Transverse colon (tissue), 4 donors: ENCODE data around the gene PROSER3. TPM values are rescaled to one million over a fixed set of nuclear protein-coding genes. Genes with fewer than 3 reads are reported as not detected.

Experiments used
- DNase-seq: peaks from one replicate; pipeline ENCODE4 v3.0.0-alpha.2; 2019
- H3K27ac ChIP-seq, 4 donors: fragments of 200-600 bp; sonication (generic); 2 replicates each; pipeline ENCODE4 v1.5.1; 2016 to 2018; ENCODE audit warnings: inconsistent platforms in 4 of 4
- H3K27me3 ChIP-seq: fragments of 200-600 bp; sonication (generic); 2 replicates; pipeline ENCODE4 v1.5.1; 2017; ENCODE audit warnings: inconsistent platforms
- H3K36me3 ChIP-seq, 4 donors: fragments of 200-600 bp; sonication (generic); 2 replicates each; pipeline ENCODE4 v1.5.1; 2017 to 2019; ENCODE audit warnings: inconsistent platforms in 4 of 4
- H3K4me1 ChIP-seq, 4 donors: fragments of 200-600 bp; sonication (generic); 2 replicates each; pipeline ENCODE4 v1.5.1; 2017 to 2020; ENCODE audit warnings: inconsistent platforms in 4 of 4
- H3K4me3 ChIP-seq, 4 donors: fragments of 200-600 bp; sonication (generic); 1 replicate in 1 of 4; 2 replicates in 3 of 4; pipeline versions ENCODE4 v1.5.1 to v1.6.1; 2017 to 2019; ENCODE audit warnings: inconsistent platforms in 4 of 4
- H3K9me3 ChIP-seq, 2 donors: fragments of 200-600 bp; sonication (generic); 2 replicates each; pipeline ENCODE4 v1.5.1; 2017 to 2019; ENCODE audit warnings: inconsistent platforms in 2 of 2
- EP300 ChIP-seq: sonication (generic); formaldehyde crosslinking; IDR thresholded peaks from one replicate; pipeline ENCODE4 v1.6.1; 2017; ENCODE audit warnings: antibody characterized with exemption, low read depth
- POLR2A ChIP-seq: fragments of 450-650 bp; IDR thresholded peaks from one replicate; pipeline ENCODE4 v1.6.1; 2016; ENCODE audit warnings: antibody characterized with exemption, mild to moderate bottlenecking, moderate library complexity
- POLR2AphosphoS5 ChIP-seq, 3 donors: sonication (generic); formaldehyde crosslinking; IDR thresholded peaks; one replicate each; pipeline ENCODE4 v1.6.1; 2016; ENCODE audit warnings: antibody characterized with exemption in 3 of 3
- WGBS, 2 donors: methylation state at CpG; one replicate each; pipeline ENCODE4 v1.1.5; 2018; ENCODE audit warnings: low coverage in 1 of 2; 5-methylcytosine and 5-hydroxymethylcytosine counted together
- in situ Hi-C, 4 donors: fragments of 200-750 bp; cut with MboI; loops; one replicate each; pipeline versions ENCODE4 v1.15.0 to v1.15.1; 2017; ENCODE audit warnings: low sequenced_read_pairs in 3 of 4, low pct_ligation_motif_present in 1 of 4, low pct_unique_long_range_greater_than_20kb in 1 of 4
- intact Hi-C: fragments of 100-400 bp; cut with DNase I; formaldehyde crosslinking; loops from one replicate; pipeline ENCODE4 v1.15.1; 2023; ENCODE audit warnings: low total_unique reads
- total RNA-seq, 4 donors: library from RNA; depleted of rRNA; stranded (reverse); fragments of >200 nt; gene quantifications; one replicate each; pipeline ENCODE4 v1.1.0, GENCODE V29; 2016
- TF ChIP-seq, protein P1 (sequence below), 5 experiments: fragments of 200-600 bp in 3 of 5; fragments of 450-650 bp in 2 of 5; sonication (generic) in 3 of 5; IDR thresholded peaks; 1 replicate in 2 of 5; 2 replicates in 3 of 5; pipeline ENCODE4 v1.5.1; 2016 to 2017; ENCODE audit warnings: antibody characterized with exemption in 5 of 5, inconsistent platforms in 3 of 5, mild to moderate bottlenecking in 2 of 5, moderate library complexity in 1 of 5

Gene PROSER3
- total RNA-seq, 4 donors from 2014 or later, result 9.2 to 42.8 (median 24.6) TPM

DNA sequence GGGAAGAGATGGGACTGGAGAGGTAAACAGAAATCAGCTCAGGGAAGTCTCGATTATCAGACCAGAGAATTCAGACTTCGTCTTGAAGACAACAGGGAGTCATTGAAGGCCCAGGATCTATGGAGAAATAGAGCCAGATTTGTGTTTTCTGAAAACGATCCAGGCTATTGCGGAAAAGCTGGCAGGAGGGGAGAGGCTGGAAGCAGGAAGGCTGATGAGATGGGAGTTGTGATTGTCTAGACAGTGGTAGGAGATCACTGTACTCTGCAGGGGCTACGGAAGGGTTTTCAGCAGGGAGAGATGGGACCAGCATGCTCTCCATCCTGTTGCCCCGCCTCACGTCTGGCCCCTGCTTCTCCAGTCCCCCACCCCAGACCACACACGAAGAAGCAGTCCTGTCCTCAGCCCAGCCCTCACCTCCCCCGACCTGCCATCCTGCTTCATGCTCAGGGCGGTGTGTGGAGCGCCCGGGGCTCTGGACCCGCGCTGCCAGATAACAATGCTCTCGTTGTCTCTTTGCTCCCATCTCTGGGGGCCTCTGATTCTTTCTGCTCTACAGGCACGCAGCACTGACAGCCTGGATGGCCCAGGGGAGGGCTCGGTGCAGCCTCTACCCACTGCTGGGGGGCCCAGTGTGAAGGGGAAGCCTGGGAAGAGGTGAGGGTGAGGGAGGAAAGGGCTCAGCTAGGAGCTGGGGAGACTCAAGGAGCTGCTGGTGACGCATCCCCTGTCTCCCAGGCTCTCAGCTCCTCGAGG is 19.3 kb downstream of the PROSER3 start:
- Histone ChIP-seq H3K4me3 (no peak overlapping the region), H3K9me3 (no peaks in the 10 kb centered on the region), H3K27ac (no peak overlapping the region), H3K36me3 (no peaks in the 10 kb centered on the region), H3K27me3 (no peaks in the 10 kb centered on the region), H3K4me1 (peaks cover 4 to 15% (median 13%) of the 10 kb centered on the region in 4 donors)
- WGBS, 2 donors, result 71% methylated on average over 19 of the region's 19 CpGs; no CpG with 5 or more reads in 1 of the 2 donors
- in situ Hi-C loops (no loop called here), intact Hi-C loops (no loop called here)
- TF ChIP-seq POLR2A, result no peak
- no peak for TF ChIP-seq POLR2AphosphoS5 (IDR thresholded peaks at IDR 0.05)
- TF ChIP-seq, protein P1, sequence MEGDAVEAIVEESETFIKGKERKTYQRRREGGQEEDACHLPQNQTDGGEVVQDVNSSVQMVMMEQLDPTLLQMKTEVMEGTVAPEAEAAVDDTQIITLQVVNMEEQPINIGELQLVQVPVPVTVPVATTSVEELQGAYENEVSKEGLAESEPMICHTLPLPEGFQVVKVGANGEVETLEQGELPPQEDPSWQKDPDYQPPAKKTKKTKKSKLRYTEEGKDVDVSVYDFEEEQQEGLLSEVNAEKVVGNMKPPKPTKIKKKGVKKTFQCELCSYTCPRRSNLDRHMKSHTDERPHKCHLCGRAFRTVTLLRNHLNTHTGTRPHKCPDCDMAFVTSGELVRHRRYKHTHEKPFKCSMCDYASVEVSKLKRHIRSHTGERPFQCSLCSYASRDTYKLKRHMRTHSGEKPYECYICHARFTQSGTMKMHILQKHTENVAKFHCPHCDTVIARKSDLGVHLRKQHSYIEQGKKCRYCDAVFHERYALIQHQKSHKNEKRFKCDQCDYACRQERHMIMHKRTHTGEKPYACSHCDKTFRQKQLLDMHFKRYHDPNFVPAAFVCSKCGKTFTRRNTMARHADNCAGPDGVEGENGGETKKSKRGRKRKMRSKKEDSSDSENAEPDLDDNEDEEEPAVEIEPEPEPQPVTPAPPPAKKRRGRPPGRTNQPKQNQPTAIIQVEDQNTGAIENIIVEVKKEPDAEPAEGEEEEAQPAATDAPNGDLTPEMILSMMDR (IDR thresholded peaks at IDR 0.05), result no peak
- TF ChIP-seq EP300, result no peak
- no peak for DNase-seq

DNA sequence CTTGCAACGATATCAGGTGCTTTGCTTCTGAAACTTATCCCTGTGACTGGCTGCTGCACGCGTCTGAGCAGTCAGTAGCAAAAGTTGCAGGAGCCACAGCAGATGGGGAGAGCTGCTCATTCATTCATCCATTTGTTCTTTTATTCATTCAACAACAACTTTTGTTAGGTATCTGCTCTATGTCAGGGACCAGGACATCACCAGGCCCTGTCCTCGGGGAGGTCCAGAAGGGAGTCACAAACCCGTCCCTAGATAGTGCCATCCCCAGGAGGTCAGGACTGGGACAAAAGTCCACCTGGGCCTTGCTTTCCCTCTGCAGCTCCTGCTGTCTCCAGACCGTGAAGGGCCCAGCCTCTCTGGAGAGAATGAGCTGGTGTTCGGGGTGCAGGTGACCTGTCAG is 20.0 kb downstream of the PROSER3 start:
- H3K4me1 ChIP-seq, result peaks cover 4 to 15% (median 13%) of the 10 kb centered on the region in 4 donors
- in situ Hi-C loops, result no loop called here
- DNase-seq, result no peak
- TF ChIP-seq EP300 (no peak), POLR2AphosphoS5 (IDR thresholded peaks at IDR 0.05) (no peak), POLR2A (no peak)
- TF ChIP-seq, protein P1 (IDR thresholded peaks at IDR 0.05), result no peak
- no peaks in the 10 kb centered on the region for H3K9me3 ChIP-seq
- intact Hi-C loops, result no loop called here
- H3K27me3 ChIP-seq, result no peaks in the 10 kb centered on the region
- no peak overlapping the region for H3K27ac ChIP-seq
- WGBS, 2 donors, result 87% methylated on average over 7 of the region's 7 CpGs; no CpG with 5 or more reads in 1 of the 2 donors
- no peak overlapping the region for H3K4me3 ChIP-seq
- no peaks in the 10 kb centered on the region for H3K36me3 ChIP-seq

DNA sequence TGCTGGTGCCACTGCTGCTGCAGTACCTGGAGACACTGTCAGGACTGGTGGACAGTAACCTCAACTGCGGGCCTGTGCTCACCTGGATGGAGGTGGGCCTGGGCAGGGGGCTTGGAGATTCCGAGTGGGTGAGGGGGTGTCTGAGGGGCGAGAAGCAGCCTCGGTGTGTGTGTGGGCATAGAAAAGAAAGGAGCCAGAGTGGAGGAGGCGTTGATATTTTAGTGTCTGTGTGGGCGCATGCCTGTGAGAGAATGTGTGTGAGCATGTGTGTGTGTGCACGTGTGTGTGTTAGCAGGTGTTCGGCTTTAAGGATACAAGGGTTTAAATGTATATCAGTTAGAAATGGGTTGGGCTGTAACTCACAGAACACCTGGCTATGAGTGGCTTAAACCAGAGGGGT is 21.1 kb downstream of the PROSER3 start:
- no peak for DNase-seq
- Histone ChIP-seq H3K27ac (no peak overlapping the region), H3K36me3 (no peaks in the 10 kb centered on the region), H3K27me3 (no peaks in the 10 kb centered on the region), H3K9me3 (no peaks in the 10 kb centered on the region), H3K4me1 (peaks cover 4 to 15% (median 13%) of the 10 kb centered on the region in 4 donors), H3K4me3 (no peak overlapping the region)
- in situ Hi-C loops, result no loop called here
- intact Hi-C loops, result no loop called here
- 78 to 91% methylated on average over 5 to 8 of the region's 8 CpGs for WGBS, 2 donors
- no peak for TF ChIP-seq POLR2A
- TF ChIP-seq POLR2AphosphoS5 (IDR thresholded peaks at IDR 0.05), result no peak
- TF ChIP-seq EP300, result no peak
- TF ChIP-seq, protein P1 (IDR thresholded peaks at IDR 0.05), result no peak

DNA sequence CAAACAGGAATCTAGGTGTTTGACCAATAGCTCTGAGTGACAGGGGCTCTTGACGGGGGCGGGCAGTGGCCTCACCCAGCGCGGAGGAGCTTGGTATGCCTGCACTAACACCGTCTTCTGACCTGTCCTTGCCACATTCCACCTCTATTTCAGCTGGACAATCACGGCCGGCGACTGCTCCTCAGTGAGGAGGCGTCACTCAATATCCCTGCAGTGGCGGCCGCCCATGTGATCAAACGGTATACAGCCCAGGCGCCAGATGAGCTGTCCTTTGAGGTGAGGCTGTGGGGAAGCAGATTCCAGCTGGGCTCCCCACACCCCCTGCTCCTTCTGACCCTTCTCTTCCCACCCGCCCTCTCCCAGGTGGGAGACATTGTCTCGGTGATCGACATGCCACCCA is 22.1 kb downstream of the PROSER3 start:
- 94% methylated on average over 6 to 16 of the region's 16 CpGs for WGBS, 2 donors
- H3K27me3 ChIP-seq, result no peaks in the 10 kb centered on the region
- TF ChIP-seq POLR2A (no peak), POLR2AphosphoS5 (IDR thresholded peaks at IDR 0.05) (no peak), EP300 (no peak)
- TF ChIP-seq, protein P1 (IDR thresholded peaks at IDR 0.05), result no peak
- intact Hi-C loops (no loop called here), in situ Hi-C loops (no loop called here)
- no peak for DNase-seq
- H3K9me3 ChIP-seq, result no peaks in the 10 kb centered on the region
- H3K27ac ChIP-seq, result no peak overlapping the region
- H3K36me3 ChIP-seq, result no peaks in the 10 kb centered on the region
- peaks cover 4 to 8% (median 7%) of the 10 kb centered on the region in 4 donors for H3K4me1 ChIP-seq
- no peak overlapping the region for H3K4me3 ChIP-seq
